HG02852 (cell line): Measurements from ENCODE around the gene PSD2.
A peak's percentile ranks its signal among the peaks of the same experiment; 100 is the strongest.

Experiments
- ATAC-seq: cut with Tn5 transposase; IDR thresholded peaks from one replicate; pipeline ENCODE4 v1.9.1; 2021; ENCODE audit warnings: mild to moderate bottlenecking, moderate library complexity; ENCODE audit not compliant: unreplicated experiment

Gene PSD2

DNA sequence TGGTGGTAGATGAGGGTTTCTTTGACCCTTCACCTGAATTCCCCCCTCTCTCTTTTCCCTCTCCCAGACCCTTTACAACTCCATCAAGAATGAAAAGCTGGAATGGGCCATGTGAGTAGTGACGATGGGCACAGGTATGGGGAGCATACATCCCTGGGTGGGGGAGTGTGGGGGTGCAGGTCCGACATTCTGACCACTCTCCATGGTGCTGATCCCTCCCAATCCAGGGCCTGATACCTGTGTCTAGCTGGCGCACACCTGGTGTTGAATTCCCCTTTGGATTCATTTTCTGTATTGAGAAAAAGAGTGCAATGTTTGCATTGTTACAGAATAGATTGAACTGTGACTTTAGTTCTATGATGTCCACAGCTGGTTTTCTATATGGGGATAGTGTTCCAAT is 40.0 kb downstream of the PSD2 start:
- ATAC-seq = no peak

- ATAC-seq = no peak
Measured at GRCh38 chr5:139836469-139837208, 41.0 kb downstream of the PSD2 start.

DNA sequence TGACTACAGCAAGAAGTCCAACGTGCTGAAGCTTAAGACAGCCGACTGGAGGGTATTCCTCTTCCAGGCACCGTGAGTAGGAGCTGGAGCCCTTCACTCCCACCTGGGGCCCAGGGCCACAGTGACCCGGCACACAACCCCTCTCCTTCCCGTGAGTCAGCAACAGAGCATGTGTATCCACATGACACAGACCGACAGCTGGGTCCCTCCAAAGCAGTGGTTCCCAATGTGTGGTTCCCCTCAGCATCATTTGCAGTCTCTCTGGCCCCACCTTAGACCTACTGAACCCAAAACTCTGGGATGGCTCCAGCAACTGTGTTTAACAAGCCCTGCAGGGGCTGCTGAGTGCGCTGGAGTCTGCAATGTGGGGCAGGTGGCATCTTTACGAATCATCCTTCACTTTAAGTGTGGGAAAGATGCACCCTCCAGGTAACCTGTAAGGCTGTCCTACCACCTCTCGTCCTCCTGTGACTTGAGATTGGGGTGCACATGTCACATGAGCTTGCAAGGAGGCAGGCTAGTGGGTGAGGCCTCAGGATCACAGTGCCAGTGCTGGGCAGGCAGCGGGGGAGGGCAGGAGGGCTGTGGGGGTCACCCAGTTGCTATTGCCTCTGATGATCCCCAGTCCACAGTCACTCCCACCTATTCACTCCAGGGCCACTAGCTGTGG is 42.2 kb downstream of the PSD2 start:
- no peak for ATAC-seq

DNA sequence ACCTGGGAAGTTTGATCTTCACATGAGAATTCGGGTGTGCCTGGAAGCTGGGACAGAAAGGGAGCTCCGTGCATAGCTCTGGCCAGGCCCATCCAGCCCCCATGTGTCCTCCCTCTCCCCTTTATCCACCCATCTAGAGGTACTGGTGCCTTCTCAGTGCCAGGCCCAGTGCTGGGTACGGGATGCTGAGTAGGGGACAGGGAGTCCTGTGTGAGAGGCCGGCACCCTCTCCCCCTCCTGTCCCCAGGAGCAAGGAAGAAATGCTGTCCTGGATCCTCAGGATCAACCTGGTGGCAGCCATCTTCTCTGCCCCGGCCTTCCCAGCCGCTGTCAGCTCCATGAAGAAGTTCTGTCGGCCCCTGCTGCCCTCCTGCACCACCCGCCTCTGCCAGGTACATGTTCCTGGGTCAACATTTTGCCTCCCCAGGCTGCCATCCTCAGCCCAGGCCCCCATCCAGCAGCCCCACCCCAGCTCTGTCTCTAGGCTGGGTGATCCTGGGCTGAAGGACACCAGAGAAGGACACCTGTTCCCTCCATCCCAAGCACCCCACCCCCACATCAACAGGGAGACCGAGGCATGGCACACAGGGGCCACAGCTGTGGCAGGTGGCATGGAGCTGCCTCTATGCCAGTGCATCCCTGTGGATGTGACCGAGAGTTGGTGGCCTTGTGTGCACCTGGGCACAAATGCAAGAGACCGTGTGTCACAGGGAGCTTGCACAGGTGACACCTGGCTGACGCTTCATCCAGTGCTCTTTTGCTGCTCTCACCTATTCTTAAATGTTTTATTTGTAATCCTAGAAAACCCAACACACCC is 43.0 kb downstream of the PSD2 start:
- ATAC-seq = no peak

GRCh38 chr5:139839232-139839815 is 43.7 kb downstream of the PSD2 start:
- ATAC-seq = no peak

- ATAC-seq = no peak
Measured at GRCh38 chr5:139839918-139840317, 44.3 kb downstream of the PSD2 start.

GRCh38 chr5:139841549-139841948 is 45.9 kb downstream of the PSD2 start:
- no peak for ATAC-seq

DNA sequence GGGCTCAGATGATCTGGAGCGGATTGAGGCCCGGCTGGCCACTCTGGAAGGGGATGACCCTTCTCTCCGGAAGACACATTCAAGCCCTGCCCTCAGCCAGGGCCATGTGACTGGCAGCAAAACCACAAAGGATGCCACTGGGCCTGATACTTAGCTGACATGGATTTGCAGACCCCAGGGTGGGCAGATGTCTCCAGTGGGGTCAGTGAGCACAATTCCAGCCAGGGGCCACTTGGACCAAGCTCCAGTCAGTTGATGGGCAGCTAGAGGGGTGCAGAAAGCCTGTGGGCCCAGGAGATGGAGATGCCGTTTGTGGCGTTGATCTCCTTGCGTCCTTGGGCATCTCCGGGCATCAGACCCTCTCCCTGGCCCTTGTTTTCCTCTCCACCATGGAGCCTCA is 46.7 kb downstream of the PSD2 start:
- no peak for ATAC-seq

DNA sequence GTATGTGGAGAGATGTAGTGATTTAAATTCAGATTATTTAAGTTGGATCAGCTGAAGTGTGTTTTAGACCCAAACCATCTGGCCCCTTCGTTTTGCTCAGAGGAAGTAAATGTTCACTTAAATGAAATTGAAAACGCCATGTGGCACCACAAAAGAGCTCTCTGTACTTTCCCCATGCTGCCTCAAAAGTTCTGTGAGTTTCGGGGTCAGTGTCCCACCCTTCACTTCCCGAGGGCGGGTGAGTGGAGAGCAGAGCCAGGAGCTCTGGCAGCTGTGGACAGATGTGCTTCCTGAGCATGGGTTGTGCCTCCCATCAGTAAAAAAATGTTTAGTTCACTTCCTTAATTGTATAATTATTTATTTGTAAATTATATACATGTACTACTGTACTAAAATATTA is 48.4 kb downstream of the PSD2 start:
- no peak for ATAC-seq

GRCh38 chr5:139844472-139845145 is 49.0 kb downstream of the PSD2 start:
- peak; percentile 42 for ATAC-seq

- ATAC-seq = no peak
Measured at GRCh38 chr5:139845846-139846681, 50.5 kb downstream of the PSD2 start.

GRCh38 chr5:139847091-139847490 is 51.5 kb downstream of the PSD2 start:
- ATAC-seq = no peak

- ATAC-seq = peak; percentile 74
Measured at GRCh38 chr5:139847790-139848507, 52.3 kb downstream of the PSD2 start.

- no peak for ATAC-seq
Measured at GRCh38 chr5:139848508-139849100, 53.0 kb downstream of the PSD2 start.

DNA sequence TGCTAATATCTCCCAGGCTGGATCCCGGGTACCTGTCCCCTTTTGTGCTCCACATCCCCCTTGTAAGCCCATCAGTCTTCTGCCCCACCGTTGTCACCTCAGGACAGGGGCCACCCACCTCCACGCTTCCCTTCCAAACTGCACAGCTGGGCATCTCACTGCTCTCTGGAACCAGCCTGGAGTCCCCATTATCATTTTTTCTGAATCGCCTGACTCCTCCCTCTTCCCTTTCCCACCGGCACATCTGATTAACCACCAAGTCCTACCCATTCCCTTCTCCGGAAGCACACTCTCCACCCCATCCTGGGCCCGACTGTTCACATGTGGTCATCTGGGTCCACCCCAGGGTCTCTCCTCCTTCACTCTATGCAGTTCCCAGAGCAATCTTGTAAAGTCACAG is 53.9 kb downstream of the PSD2 start:
- ATAC-seq = no peak

DNA sequence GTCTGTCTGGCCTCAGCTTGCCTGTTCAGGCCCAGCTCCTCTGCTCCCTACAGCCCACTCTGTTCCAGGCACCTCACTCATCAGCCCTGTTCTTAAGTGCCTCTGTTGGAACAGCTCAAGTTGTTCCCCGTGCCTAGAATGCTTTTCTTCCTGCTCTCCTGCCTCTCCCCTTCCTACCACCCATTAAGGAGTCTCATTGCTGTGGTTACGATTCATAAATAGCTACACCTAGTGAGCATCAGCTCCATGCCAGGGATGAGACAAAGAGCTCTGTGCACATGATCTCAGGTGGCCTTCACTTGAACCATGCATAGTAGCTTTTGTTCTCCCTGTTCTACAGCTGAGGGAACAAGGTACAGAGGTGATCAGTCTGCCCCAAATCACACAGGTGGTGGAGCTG is 54.3 kb downstream of the PSD2 start:
- ATAC-seq = no peak

GRCh38 chr5:139850423-139851016 is 54.9 kb downstream of the PSD2 start:
- no peak for ATAC-seq

DNA sequence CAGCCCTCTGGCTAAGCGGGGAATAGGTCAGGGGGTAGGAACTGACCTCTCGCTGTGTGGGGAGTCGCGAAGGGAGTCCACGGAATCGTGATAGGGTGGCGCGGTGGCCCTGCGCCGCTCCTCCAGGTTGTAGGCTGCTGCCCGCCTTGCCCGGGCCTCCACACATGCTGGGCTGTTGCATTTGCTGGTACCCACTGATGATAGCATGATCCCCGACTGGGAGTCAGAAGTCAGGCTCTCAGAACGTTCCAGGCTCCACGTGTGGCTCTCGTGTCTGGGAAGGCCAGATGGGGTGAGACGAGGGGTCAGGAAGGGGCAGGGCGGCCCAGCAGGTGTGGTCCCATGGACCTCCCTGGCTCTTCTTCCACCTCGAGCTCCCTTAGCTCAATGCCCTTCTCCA is 56.0 kb downstream of the PSD2 start:
- ATAC-seq = no peak

- ATAC-seq = no peak
Measured at GRCh38 chr5:139852696-139853095, 57.1 kb downstream of the PSD2 start.
